Measurements from ENCODE around the gene SDS.

The SDS gene

DNA sequence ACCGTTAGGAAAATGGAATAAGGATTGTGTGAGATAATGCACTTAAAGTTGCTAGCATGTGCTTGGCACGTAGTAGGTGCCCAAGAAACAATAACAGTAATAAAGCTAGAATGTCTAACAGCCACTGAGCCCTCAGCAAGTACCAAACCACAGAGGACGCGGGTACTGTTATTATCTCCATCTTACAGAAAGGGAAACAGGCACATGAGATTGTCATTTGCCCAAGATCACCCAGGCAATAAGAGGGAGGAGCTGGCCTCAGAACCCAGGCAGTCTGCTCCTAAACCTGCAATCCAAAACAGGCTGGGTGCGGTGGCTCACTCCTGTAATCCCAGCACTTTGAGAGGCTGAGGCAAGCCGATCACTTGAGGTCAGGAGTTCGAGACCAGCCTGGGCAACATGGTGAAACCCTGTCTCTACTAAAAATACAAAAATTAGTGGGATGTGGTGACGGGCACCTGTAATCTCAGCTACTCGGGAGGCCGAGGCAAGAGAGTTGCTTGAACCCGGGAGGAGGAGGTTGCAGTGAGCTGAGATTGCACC lies 5.1 kb upstream of the SDS start:
- no peaks in the 10 kb centered on the region for H4K20me1 ChIP-seq (ENCODE audit: insufficient read depth, low read length)
- no peak overlapping the region for H3K4me2 ChIP-seq (ENCODE audit: insufficient read depth, low read length)
- no peaks in the 10 kb centered on the region for H3K79me2 ChIP-seq (ENCODE audit: insufficient read depth, low read length)
- no peak for TF ChIP-seq EZH2 (IDR thresholded peaks at IDR 0.05; ENCODE audit: borderline replicate concordance, low read depth, low read length, severe bottlenecking)
- TF ChIP-seq, protein P1, sequence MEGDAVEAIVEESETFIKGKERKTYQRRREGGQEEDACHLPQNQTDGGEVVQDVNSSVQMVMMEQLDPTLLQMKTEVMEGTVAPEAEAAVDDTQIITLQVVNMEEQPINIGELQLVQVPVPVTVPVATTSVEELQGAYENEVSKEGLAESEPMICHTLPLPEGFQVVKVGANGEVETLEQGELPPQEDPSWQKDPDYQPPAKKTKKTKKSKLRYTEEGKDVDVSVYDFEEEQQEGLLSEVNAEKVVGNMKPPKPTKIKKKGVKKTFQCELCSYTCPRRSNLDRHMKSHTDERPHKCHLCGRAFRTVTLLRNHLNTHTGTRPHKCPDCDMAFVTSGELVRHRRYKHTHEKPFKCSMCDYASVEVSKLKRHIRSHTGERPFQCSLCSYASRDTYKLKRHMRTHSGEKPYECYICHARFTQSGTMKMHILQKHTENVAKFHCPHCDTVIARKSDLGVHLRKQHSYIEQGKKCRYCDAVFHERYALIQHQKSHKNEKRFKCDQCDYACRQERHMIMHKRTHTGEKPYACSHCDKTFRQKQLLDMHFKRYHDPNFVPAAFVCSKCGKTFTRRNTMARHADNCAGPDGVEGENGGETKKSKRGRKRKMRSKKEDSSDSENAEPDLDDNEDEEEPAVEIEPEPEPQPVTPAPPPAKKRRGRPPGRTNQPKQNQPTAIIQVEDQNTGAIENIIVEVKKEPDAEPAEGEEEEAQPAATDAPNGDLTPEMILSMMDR (IDR thresholded peaks at IDR 0.05; ENCODE audit: borderline replicate concordance, extremely low read depth, low read length, poor library complexity, severe bottlenecking) = no peak
- H3K4me1 ChIP-seq (ENCODE audit: insufficient read depth, low read length) = no peaks in the 10 kb centered on the region
- H3K36me3 ChIP-seq (ENCODE audit: insufficient read depth, low read length) = no peaks in the 10 kb centered on the region
- no peak overlapping the region for H3K9ac ChIP-seq (ENCODE audit: low read depth, low read length)
- H2AFZ ChIP-seq (ENCODE audit: low read depth, low read length) = no peak overlapping the region
- no peak overlapping the region for H3K4me3 ChIP-seq (ENCODE audit: low read depth in 1 of 2, low read length in 2 of 2)
- H3K27me3 ChIP-seq (ENCODE audit: insufficient read depth, low read length, poor library complexity) = no peaks in the 10 kb centered on the region
- H3K27ac ChIP-seq (ENCODE audit: low read length) = no peak overlapping the region
- DNase-seq (no peak), ATAC-seq (ENCODE audit: insufficient read depth, low read depth) (no peak)
- no peaks in the 10 kb centered on the region for H3K9me3 ChIP-seq (ENCODE audit: insufficient read depth, low read length, severe bottlenecking)

DNA sequence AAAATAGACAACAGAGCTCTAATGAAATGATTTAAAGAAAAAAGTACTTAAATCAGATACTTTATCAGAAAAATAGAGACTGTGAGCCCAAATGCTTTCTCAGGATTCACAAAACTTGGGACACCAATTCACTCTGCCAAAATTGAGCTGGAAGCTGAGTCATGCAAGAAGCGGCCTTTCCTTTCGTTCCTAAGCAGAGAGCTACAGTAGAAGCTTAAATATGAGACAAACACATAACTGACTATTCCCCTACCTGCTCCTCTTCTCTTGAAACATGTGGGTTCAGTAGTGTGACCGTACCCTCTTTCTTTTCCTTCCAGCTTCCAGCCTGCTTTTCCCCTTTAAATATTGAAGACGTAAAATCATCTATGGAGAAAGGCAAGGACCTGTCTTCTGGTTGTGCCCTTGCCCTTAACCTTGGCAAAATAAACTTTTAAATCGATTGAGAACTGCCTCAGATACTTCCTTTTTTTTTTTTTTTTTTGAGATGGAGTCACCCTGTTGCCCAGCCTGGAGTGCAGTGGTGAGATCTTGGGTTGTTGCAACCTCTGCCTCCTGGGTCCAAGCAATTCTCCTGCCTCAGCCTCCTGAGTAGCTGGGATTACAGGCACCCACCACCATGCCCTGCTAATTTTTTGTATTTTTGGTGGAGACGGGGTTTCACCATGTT lies 4.4 kb upstream of the SDS start:
- Histone ChIP-seq H3K79me2 (ENCODE audit: insufficient read depth, low read length) (no peaks in the 10 kb centered on the region), H3K9ac (ENCODE audit: low read depth, low read length) (no peak overlapping the region), H2AFZ (ENCODE audit: low read depth, low read length) (no peak overlapping the region), H3K4me3 (ENCODE audit: low read depth in 1 of 2, low read length in 2 of 2) (no peak overlapping the region), H3K27me3 (ENCODE audit: insufficient read depth, low read length, poor library complexity) (no peaks in the 10 kb centered on the region), H3K9me3 (ENCODE audit: insufficient read depth, low read length, severe bottlenecking) (no peaks in the 10 kb centered on the region), H4K20me1 (ENCODE audit: insufficient read depth, low read length) (no peaks in the 10 kb centered on the region), H3K27ac (ENCODE audit: low read length) (no peak overlapping the region), H3K4me2 (ENCODE audit: insufficient read depth, low read length) (no peak overlapping the region), H3K4me1 (ENCODE audit: insufficient read depth, low read length) (no peaks in the 10 kb centered on the region), H3K36me3 (ENCODE audit: insufficient read depth, low read length) (no peaks in the 10 kb centered on the region)
- ATAC-seq (ENCODE audit: insufficient read depth, low read depth) (no peak), DNase-seq (no peak)
- TF ChIP-seq, protein P1 (IDR thresholded peaks at IDR 0.05; ENCODE audit: borderline replicate concordance, extremely low read depth, low read length, poor library complexity, severe bottlenecking) = no peak
- no peak for TF ChIP-seq EZH2 (IDR thresholded peaks at IDR 0.05; ENCODE audit: borderline replicate concordance, low read depth, low read length, severe bottlenecking)

DNA sequence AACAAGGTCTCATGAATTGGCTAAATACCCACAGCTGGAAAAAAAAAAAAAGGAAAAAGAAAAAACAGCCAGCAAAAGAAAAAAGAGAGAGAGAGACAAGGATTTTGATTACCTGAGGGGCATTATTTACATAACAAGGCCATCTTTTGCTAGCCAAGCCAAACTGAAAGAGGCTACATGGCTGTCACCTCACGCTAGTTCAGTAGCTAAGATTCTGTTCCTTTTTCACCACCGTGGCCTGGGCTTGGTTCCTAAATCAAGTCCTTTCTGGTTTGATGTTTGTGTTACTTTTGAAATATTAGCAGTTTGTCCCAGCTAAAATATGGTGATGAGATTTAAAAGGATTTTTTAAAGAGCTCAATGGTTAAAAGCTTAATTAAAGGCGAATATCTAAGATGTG lies 2.0 kb upstream of the SDS start:
- TF ChIP-seq, protein P1 (IDR thresholded peaks at IDR 0.05; ENCODE audit: borderline replicate concordance, extremely low read depth, low read length, poor library complexity, severe bottlenecking) = no peak
- TF ChIP-seq EZH2 (IDR thresholded peaks at IDR 0.05; ENCODE audit: borderline replicate concordance, low read depth, low read length, severe bottlenecking) = no peak
- Histone ChIP-seq H3K36me3 (ENCODE audit: insufficient read depth, low read length) (no peaks in the 10 kb centered on the region), H3K9me3 (ENCODE audit: insufficient read depth, low read length, severe bottlenecking) (no peaks in the 10 kb centered on the region), H3K4me2 (ENCODE audit: insufficient read depth, low read length) (no peak overlapping the region), H3K4me1 (ENCODE audit: insufficient read depth, low read length) (no peaks in the 10 kb centered on the region), H3K4me3 (ENCODE audit: low read depth in 1 of 2, low read length in 2 of 2) (no peak overlapping the region), H3K9ac (ENCODE audit: low read depth, low read length) (no peak overlapping the region), H3K27ac (ENCODE audit: low read length) (no peak overlapping the region), H3K27me3 (ENCODE audit: insufficient read depth, low read length, poor library complexity) (no peaks in the 10 kb centered on the region), H4K20me1 (ENCODE audit: insufficient read depth, low read length) (no peaks in the 10 kb centered on the region), H2AFZ (ENCODE audit: low read depth, low read length) (no peak overlapping the region), H3K79me2 (ENCODE audit: insufficient read depth, low read length) (no peaks in the 10 kb centered on the region)
- no peak for ATAC-seq (ENCODE audit: insufficient read depth, low read depth)
- no peak for DNase-seq
